GM18867 (cell line): ENCODE measurements around the gene CFC1.
"Not testable (repeated sequence)": the region's sequence is repeated elsewhere in the genome, so short reads cannot be mapped to it uniquely, and the experiment has no call there.

Source experiments
- ATAC-seq: cut with Tn5 transposase; IDR thresholded peaks from one replicate; pipeline ENCODE4 v1.9.1; 2021; ENCODE audit warnings: mild to moderate bottlenecking, moderate library complexity; ENCODE audit not compliant: unreplicated experiment

The CFC1 gene

GRCh38 chr2:130599393-130599792, at the start of gene CFC1:
CFC1 (minus strand) TSS chr2:130599575; CDS start chr2:130599287, 288 bp downstream.
- not testable (repeated sequence) for ATAC-seq

- ATAC-seq = not testable (repeated sequence)
Measured at GRCh38 chr2:130641688-130642087, 42.3 kb upstream of the CFC1 start.

GRCh38 chr2:130638973-130639372, 39.6 kb upstream of the CFC1 start:
- ATAC-seq = not testable (repeated sequence)

- not testable (repeated sequence) for ATAC-seq
Measured at GRCh38 chr2:130628784-130629475, 29.6 kb upstream of the CFC1 start.

GRCh38 chr2:130611140-130611539, 11.8 kb upstream of the CFC1 start, which contains the start of gene POTEJ:
POTEJ (plus strand) TSS chr2:130611440; CDS start chr2:130611533, 93 bp downstream.
- ATAC-seq = not testable (repeated sequence)

GRCh38 chr2:130610486-130610885, 11.1 kb upstream of the CFC1 start:
- not testable (repeated sequence) for ATAC-seq

GRCh38 chr2:130609002-130609920, 9.9 kb upstream of the CFC1 start:
- ATAC-seq = not testable (repeated sequence)

- ATAC-seq = not testable (repeated sequence)
Measured at GRCh38 chr2:130608276-130609001, 9.1 kb upstream of the CFC1 start.

- not testable (repeated sequence) for ATAC-seq
Measured at GRCh38 chr2:130601648-130602302, 2.4 kb upstream of the CFC1 start.

GRCh38 chr2:130599926-130600325, 551 bp upstream of the CFC1 start:
- ATAC-seq = not testable (repeated sequence)

- ATAC-seq = not testable (repeated sequence)
Measured at GRCh38 chr2:130598463-130598862, 912 bp downstream of the CFC1 start.

GRCh38 chr2:130597994-130598393, 1.4 kb downstream of the CFC1 start:
- not testable (repeated sequence) for ATAC-seq

- not testable (repeated sequence) for ATAC-seq
Measured at GRCh38 chr2:130596757-130597156, 2.6 kb downstream of the CFC1 start.

- not testable (repeated sequence) for ATAC-seq
Measured at GRCh38 chr2:130594011-130594410, 5.4 kb downstream of the CFC1 start.

GRCh38 chr2:130592791-130593414, 6.5 kb downstream of the CFC1 start:
- ATAC-seq = not testable (repeated sequence)

GRCh38 chr2:130590842-130591359, 8.5 kb downstream of the CFC1 start:
- not testable (repeated sequence) for ATAC-seq

- not testable (repeated sequence) for ATAC-seq
Measured at GRCh38 chr2:130590170-130590841, 9.1 kb downstream of the CFC1 start.

GRCh38 chr2:130588688-130589458, 10.5 kb downstream of the CFC1 start:
- peak; percentile 77 for ATAC-seq
